DMS114 treated with DMSO at 0.1 percent for 48 hours (cell line): Measurements from ENCODE around the gene THSD4.
A peak's percentile ranks its signal among the peaks of the same experiment; 100 is the strongest.

Experiments used
- DNase-seq: peaks from one replicate; lab custom pipeline; 2025; ENCODE audit not compliant: unreplicated experiment; lab: John Stamatoyannopoulos, UW

THSD4 gene

GRCh38 chr15:71792521-71792920 is 677.2 kb downstream of the THSD4 start:
- DNase-seq, result no peak

GRCh38 chr15:71798641-71799040 is 683.4 kb downstream of the THSD4 start:
- DNase-seq, result no peak

GRCh38 chr15:71800190-71800589 is 684.9 kb downstream of the THSD4 start:
- DNase-seq, result no peak

- peak; percentile 60 for DNase-seq
Measured at GRCh38 chr15:71800835-71801745, 685.8 kb downstream of the THSD4 start.

- DNase-seq, result no peak
Measured at GRCh38 chr15:71801935-71802655, 686.8 kb downstream of the THSD4 start.

GRCh38 chr15:71802770-71803169 is 687.5 kb downstream of the THSD4 start:
- no peak for DNase-seq

GRCh38 chr15:71804226-71804625 is 689.0 kb downstream of the THSD4 start:
- no peak for DNase-seq

GRCh38 chr15:71804695-71805470 is 689.6 kb downstream of the THSD4 start:
- DNase-seq, result no peak

GRCh38 chr15:71806452-71806931 is 691.2 kb downstream of the THSD4 start:
- DNase-seq, result no peak

GRCh38 chr15:71807125-71807629 is 691.9 kb downstream of the THSD4 start:
- no peak for DNase-seq

GRCh38 chr15:71807691-71808091 is 692.4 kb downstream of the THSD4 start:
- DNase-seq, result no peak

- no peak for DNase-seq
Measured at GRCh38 chr15:71808311-71809020, 693.2 kb downstream of the THSD4 start.

GRCh38 chr15:71809346-71809745 is 694.1 kb downstream of the THSD4 start:
- DNase-seq, result no peak

GRCh38 chr15:71810256-71811035 is 695.2 kb downstream of the THSD4 start, which contains the start of gene NR2E3:
TSS of gene NR2E3 (plus strand) at chr15:71810554. CDS start at chr15:71810744, 190 bp downstream.
- no peak for DNase-seq

GRCh38 chr15:71811036-71811736 is 695.9 kb downstream of the THSD4 start:
- DNase-seq, result no peak

- no peak for DNase-seq
Measured at GRCh38 chr15:71811752-71812735, 696.8 kb downstream of the THSD4 start.

- DNase-seq, result no peak
Measured at GRCh38 chr15:71812966-71813722, 697.9 kb downstream of the THSD4 start.
